IPS-18c (cell line): Measurements from ENCODE around the gene STON2.
"Not testable (repeated sequence)": the region's sequence is repeated elsewhere in the genome, so short reads cannot be mapped to it uniquely, and the experiment has no call there.

Source experiments
- H3K4me3 ChIP-seq: 2 replicates; pipeline ENCODE4 v1.7.0; 2013; ENCODE audit warnings: low read depth, mild to moderate bottlenecking, low read length, moderate library complexity; ENCODE audit not compliant: insufficient read depth
- H3K9me3 ChIP-seq: one replicate; pipeline ENCODE4 v1.6.1; 2013; ENCODE audit warnings: mild to moderate bottlenecking, low read length, moderate library complexity; ENCODE audit not compliant: control insufficient read depth, insufficient read depth

The STON2 gene

GRCh38 chr14:81429749-81430148, 29.6 kb upstream of the STON2 start:
- H3K9me3 ChIP-seq, H3K4me3 ChIP-seq: not testable (repeated sequence)

GRCh38 chr14:81429028-81429427, 28.9 kb upstream of the STON2 start:
- H3K9me3 ChIP-seq: no peaks in the 10 kb centered on the region
- no peak overlapping the region for H3K4me3 ChIP-seq

GRCh38 chr14:81427348-81428058, 27.4 kb upstream of the STON2 start:
- Histone ChIP-seq H3K9me3 (no peaks in the 10 kb centered on the region), H3K4me3 (no peak overlapping the region)

- H3K4me3 ChIP-seq: no peak overlapping the region
- no peaks in the 10 kb centered on the region for H3K9me3 ChIP-seq
These were observed 23.4 kb upstream of the STON2 start for GRCh38 chr14:81423504-81423903.

GRCh38 chr14:81418057-81418790, 18.1 kb upstream of the STON2 start:
- Histone ChIP-seq H3K9me3 (no peaks in the 10 kb centered on the region), H3K4me3 (no peak overlapping the region)

GRCh38 chr14:81416981-81417380, 16.9 kb upstream of the STON2 start:
- Histone ChIP-seq H3K4me3 (no peak overlapping the region), H3K9me3 (no peaks in the 10 kb centered on the region)

GRCh38 chr14:81416194-81416952, 16.2 kb upstream of the STON2 start:
- Histone ChIP-seq H3K9me3 (no peaks in the 10 kb centered on the region), H3K4me3 (no peak overlapping the region)

GRCh38 chr14:81415781-81416180, 15.7 kb upstream of the STON2 start:
- no peaks in the 10 kb centered on the region for H3K9me3 ChIP-seq
- no peak overlapping the region for H3K4me3 ChIP-seq

- no peak overlapping the region for H3K4me3 ChIP-seq
- no peaks in the 10 kb centered on the region for H3K9me3 ChIP-seq
These were observed 14.0 kb upstream of the STON2 start for GRCh38 chr14:81414123-81414522.

GRCh38 chr14:81412779-81413178, 12.7 kb upstream of the STON2 start:
- H3K4me3 ChIP-seq: no peak overlapping the region
- no peaks in the 10 kb centered on the region for H3K9me3 ChIP-seq

- Histone ChIP-seq H3K9me3 (no peaks in the 10 kb centered on the region), H3K4me3 (no peak overlapping the region)
These were observed 8.5 kb upstream of the STON2 start for GRCh38 chr14:81408595-81408994.

- H3K9me3 ChIP-seq: no peaks in the 10 kb centered on the region
- H3K4me3 ChIP-seq: no peak overlapping the region
These were observed 6.7 kb upstream of the STON2 start for GRCh38 chr14:81406863-81407262.

GRCh38 chr14:81402123-81402495, 2.0 kb upstream of the STON2 start:
- H3K9me3 ChIP-seq: peaks cover 2% of the 10 kb centered on the region
- H3K4me3 ChIP-seq: no peak overlapping the region

GRCh38 chr14:81401420-81402122, 1.4 kb upstream of the STON2 start:
- Histone ChIP-seq H3K4me3 (no peak overlapping the region), H3K9me3 (peaks cover 2% of the 10 kb centered on the region)

- Histone ChIP-seq H3K9me3 (peaks cover 2% of the 10 kb centered on the region), H3K4me3 (no peak overlapping the region)
These were observed 728 bp upstream of the STON2 start for GRCh38 chr14:81400852-81401251.

GRCh38 chr14:81398196-81398891, 1.8 kb downstream of the STON2 start:
- no peak overlapping the region for H3K4me3 ChIP-seq
- H3K9me3 ChIP-seq: peaks cover 2% of the 10 kb centered on the region

- no peak overlapping the region; the same call in 1 of the 2 replicates for H3K4me3 ChIP-seq
- H3K9me3 ChIP-seq: peaks cover 2% of the 10 kb centered on the region
These were observed 4.0 kb downstream of the STON2 start for GRCh38 chr14:81396113-81396512.
